HG03280 (cell line): Measurements from ENCODE around the gene MRPL41.
"Not testable (repeated sequence)": the region's sequence is repeated elsewhere in the genome, so short reads cannot be mapped to it uniquely, and the experiment has no call there.

Source experiments
- ATAC-seq: cut with Tn5 transposase; IDR thresholded peaks from one replicate; pipeline ENCODE4 v1.9.1; 2021; ENCODE audit warnings: mild to moderate bottlenecking, moderate library complexity; ENCODE audit not compliant: unreplicated experiment

The MRPL41 gene

GRCh38 chr9:137550958-137551263 is 768 bp upstream of the MRPL41 start:
- not testable (repeated sequence) for ATAC-seq

- ATAC-seq, result peak; percentile 7
These were observed 516 bp downstream of the MRPL41 start for GRCh38 chr9:137552022-137552768.

GRCh38 chr9:137553654-137554053 is 2.0 kb downstream of the MRPL41 start:
- ATAC-seq, result not testable (repeated sequence)

- no peak for ATAC-seq
These were observed 2.7 kb downstream of the MRPL41 start for GRCh38 chr9:137554349-137554748.

GRCh38 chr9:137555179-137555578 is 3.5 kb downstream of the MRPL41 start:
- ATAC-seq, result no peak

GRCh38 chr9:137556069-137556838 is 4.6 kb downstream of the MRPL41 start:
- no peak for ATAC-seq

- no peak for ATAC-seq
These were observed 6.4 kb downstream of the MRPL41 start for GRCh38 chr9:137558127-137558526.

- ATAC-seq, result no peak
These were observed 12.5 kb downstream of the MRPL41 start for GRCh38 chr9:137564134-137564533.

- ATAC-seq, result no peak
These were observed 13.2 kb downstream of the MRPL41 start for GRCh38 chr9:137564817-137565411.

- ATAC-seq, result not testable (repeated sequence)
These were observed 16.8 kb downstream of the MRPL41 start for GRCh38 chr9:137568445-137568844.

- ATAC-seq, result no peak
These were observed 18.0 kb downstream of the MRPL41 start for GRCh38 chr9:137569609-137570203.

GRCh38 chr9:137570566-137570965 is 18.9 kb downstream of the MRPL41 start:
- ATAC-seq, result no peak

- no peak for ATAC-seq
These were observed 22.5 kb downstream of the MRPL41 start for GRCh38 chr9:137574192-137574591.

GRCh38 chr9:137575364-137575715 is 23.7 kb downstream of the MRPL41 start:
- no peak for ATAC-seq

GRCh38 chr9:137575716-137576411 is 24.2 kb downstream of the MRPL41 start:
- ATAC-seq, result no peak

GRCh38 chr9:137578518-137579258 is 27.0 kb downstream of the MRPL41 start, which contains the start of gene DPH7:
TSS of gene DPH7 (minus strand) at chr9:137578925. CDS start at chr9:137578777, 148 bp downstream.
- peak; percentile 92 for ATAC-seq

GRCh38 chr9:137579259-137579604 is 27.6 kb downstream of the MRPL41 start:
- ATAC-seq, result no peak

- ATAC-seq, result no peak
These were observed 28.7 kb downstream of the MRPL41 start for GRCh38 chr9:137580209-137580953.

- no peak for ATAC-seq
These were observed 29.3 kb downstream of the MRPL41 start for GRCh38 chr9:137580954-137581322.
